AG09309 (cell line): Measurements from ENCODE around the gene AP1AR.

ENCODE experiments used
- DNase-seq: peaks from one replicate; pipeline ENCODE4 v3.0.0-alpha.2; 2010; ENCODE audit warnings: low read depth
- H3K4me3 ChIP-seq: 2 replicates; pipeline ENCODE4 v1.5.1; 2011; ENCODE audit warnings: mild to moderate bottlenecking, low read depth, low read length, moderate library complexity; ENCODE audit not compliant: control insufficient read depth
- TF ChIP-seq, protein P1 (sequence below): IDR thresholded peaks from 2 replicates; pipeline ENCODE4 v1.5.1; 2011; ENCODE audit warnings: mild to moderate bottlenecking, low read depth, low read length, inconsistent platforms; ENCODE audit not compliant: insufficient read depth, control insufficient read depth; ENCODE audit errors: missing control alignments

Gene AP1AR

DNA sequence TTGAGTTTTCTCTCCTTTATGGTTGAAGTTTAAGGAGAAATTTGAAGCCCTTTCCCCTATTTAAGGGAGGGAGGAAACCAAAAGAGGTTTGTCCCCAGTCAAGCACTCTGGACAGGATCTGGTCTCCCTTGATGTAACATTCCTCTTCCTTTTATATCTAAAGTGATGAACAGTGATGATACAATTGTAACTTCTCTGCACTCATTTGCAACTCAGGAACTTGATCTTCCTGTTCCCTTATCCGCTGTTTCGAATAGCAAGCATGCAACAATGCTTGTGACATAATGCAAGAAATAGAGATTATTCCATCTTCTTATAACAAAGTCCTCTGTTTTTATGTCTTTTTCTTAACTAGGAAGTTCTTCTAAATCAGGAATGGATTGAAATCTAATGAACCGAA is 83.9 kb downstream of the AP1AR start:
- TF ChIP-seq, protein P1, sequence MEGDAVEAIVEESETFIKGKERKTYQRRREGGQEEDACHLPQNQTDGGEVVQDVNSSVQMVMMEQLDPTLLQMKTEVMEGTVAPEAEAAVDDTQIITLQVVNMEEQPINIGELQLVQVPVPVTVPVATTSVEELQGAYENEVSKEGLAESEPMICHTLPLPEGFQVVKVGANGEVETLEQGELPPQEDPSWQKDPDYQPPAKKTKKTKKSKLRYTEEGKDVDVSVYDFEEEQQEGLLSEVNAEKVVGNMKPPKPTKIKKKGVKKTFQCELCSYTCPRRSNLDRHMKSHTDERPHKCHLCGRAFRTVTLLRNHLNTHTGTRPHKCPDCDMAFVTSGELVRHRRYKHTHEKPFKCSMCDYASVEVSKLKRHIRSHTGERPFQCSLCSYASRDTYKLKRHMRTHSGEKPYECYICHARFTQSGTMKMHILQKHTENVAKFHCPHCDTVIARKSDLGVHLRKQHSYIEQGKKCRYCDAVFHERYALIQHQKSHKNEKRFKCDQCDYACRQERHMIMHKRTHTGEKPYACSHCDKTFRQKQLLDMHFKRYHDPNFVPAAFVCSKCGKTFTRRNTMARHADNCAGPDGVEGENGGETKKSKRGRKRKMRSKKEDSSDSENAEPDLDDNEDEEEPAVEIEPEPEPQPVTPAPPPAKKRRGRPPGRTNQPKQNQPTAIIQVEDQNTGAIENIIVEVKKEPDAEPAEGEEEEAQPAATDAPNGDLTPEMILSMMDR: no peak
- DNase-seq: no peak
- H3K4me3 ChIP-seq: no peak overlapping the region

DNA sequence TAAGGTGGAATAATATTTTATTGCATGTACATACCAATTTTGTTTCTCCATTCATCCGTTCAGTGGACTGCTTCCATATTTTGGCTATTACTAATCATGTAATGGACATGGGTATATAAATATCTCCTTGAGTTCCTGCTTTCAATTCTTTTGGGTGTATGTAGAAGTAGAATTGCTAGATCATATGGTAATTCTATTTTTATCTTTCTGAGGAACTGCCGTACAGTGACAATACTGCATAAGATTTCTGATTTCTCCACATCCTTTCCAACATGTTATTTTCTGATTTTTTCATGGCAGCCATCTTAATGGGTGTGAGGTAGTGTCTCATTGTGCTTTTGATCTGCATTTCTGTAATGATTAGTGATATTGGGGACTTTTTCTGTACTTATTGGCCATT is 84.8 kb downstream of the AP1AR start:
- H3K4me3 ChIP-seq: no peak overlapping the region
- DNase-seq: no peak
- TF ChIP-seq, protein P1: no peak

DNA sequence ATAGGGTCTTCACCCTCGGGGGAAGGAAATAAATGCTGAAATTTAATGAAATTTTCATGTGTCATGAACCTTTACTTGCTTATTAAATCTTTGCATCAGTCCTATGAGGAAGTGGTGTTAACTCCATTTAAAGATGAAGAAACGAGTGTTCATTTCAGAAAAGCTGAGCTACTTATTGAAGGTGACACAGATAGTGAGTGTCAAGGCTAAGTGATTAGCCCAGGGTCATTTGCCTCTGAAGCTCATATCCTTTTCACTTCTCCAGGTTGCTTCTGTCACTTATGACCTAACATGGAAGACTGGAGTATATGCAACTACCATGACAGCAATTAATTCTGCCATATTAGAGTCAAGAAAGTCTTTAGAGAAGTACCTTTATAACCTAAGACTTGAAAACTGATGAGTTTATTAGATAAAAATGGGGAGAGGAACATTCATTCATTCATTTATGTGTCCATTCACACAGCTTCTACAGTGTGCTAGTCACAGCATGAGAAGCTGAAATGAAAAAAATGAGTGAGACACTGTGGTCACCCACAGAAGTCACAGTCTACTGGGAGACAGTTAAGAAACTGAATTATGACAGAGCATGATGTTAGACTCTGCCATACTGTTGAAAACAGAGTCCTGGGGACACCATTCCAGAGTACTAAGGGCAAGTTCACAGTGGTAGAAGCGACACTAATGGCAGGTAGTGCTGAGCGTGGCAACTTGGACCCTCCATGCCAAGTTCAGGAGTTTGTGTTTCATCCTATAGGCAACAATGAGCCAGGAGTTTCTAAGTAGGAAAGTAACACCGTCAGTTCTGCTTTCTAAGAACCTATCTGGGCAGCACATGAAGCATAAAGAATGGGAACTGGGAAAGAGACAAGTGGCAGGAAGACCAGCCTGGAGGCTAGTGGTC is 86.9 kb downstream of the AP1AR start:
- no peak for DNase-seq
- no peak overlapping the region for H3K4me3 ChIP-seq

More for the DNA sequence above, 86.9 kb downstream of the AP1AR start:
- TF ChIP-seq, protein P1: no peak
